GM21825 (cell line): ENCODE measurements around the gene MAPK12.

Experiments used
- ATAC-seq: cut with Tn5 transposase; IDR thresholded peaks from one replicate; pipeline ENCODE4 v1.9.1; 2021; ENCODE audit warnings: mild to moderate bottlenecking, moderate library complexity; ENCODE audit not compliant: unreplicated experiment

Gene MAPK12

DNA sequence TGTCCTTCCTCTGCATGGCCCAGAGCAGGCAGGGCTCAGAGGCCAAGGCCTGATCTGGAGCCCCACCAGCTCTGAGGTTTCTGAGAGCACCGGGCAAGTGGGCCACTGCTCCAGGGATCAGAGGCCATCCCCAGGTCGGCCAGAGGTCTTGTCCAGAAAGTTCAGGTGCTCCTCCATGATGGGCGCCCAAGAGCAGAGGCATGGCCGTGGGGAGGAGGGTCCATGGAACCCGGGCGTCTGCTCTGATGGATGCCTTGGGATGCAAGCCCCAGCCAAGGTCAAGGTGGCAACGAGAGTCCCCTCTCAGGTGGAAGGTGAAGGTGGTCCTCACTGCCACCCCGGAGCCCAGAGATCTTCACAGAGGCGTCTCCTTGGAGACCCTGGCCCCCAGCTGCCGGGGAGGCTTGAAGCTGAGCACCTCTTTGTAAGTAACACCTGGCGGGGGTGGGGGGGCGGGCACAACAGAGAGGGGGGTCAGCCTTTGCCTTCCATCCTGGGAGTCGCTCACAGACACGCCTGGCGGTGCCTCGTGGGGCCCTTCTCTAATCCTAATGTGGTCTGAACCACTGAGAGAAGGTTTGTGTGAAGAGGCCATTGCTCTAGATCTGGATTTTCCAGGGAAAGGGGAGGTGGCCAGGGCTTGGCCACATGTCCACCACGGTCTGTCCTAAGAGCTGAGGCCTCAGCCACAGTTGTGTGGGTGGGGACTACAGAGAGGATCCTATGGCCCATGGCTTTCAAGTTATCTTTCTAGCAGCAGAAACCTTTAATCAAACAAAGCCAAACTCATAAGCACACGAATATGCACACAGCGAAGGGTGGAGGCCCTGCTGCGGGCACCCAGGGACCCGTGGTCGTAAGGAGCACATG is 8.2 kb downstream of the MAPK12 start:
- no peak for ATAC-seq

DNA sequence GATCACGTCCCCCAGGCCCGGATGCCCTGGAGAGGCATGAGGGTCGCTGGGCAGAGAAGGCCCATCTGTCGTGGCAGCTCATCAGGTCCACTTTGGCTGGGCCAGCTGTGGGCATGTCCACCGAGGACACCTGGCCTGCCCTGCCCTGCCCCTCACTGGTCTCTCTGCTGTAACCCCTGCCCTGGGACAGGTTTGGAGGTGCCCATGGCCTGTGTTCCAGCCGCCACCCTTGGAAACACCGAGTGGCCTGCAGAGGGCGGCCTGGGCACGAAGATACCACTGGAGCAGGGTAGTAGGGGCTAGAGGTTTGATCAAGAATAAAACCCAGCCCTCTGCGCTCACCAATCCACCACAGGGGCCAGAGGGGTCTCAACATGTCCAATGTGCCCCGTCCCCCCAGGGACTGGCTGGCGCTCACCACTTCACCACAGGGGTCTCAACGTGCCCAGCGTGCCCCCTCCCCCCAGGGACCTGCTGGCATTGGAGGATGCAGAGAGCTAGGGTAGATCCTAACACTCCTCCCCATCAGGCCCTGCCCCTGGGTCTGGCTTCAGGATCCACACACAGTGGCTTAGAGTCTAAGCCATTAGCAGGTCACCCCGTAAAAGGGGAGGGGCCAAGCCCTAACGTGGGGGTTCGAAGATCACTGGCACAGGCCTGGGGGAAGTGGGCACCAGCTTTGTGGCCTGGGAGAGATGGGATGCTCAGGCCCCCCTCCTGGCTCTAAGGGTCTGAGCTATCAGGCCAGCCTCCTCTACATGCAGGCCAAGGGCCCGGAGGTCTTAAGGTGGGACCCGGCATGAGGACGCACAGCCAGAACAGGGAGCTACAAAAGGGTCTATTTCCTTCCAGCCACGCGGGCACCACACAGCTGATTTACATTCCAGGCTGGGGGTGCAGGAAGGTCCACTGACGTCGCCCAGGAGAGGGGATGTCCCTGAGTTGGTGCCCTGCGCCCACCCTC is 9.1 kb downstream of the MAPK12 start:
- no peak for ATAC-seq

DNA sequence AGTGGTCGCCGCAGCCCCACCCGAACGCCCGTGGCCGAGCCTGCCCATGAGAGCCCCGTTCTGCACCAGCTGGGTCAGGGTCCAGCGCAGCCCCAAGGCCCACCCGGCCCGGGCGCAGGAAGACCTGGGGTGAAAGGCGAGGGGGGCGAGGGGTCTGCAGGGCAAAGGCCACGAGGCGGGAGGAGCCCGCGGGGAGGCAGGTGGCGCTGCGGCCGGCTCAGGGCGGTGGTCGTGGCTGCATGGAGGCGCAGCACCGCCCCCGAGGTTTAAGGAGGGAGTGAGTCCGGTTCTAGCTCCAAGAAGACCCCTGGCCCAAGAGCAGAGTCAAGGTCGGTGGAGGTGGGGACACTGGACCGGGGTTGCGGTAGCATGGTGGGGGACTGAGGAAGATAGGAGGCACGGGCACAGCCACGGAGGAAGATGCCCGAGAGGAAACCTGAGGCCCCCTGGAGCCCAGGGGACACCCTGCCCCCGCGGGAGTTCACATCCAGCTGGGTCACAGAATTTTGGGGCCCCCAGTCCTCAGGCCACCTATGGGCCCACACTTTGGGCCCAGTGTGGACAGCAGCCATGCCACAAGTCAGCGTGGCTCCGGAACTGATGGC is 9.9 kb downstream of the MAPK12 start:
- ATAC-seq = peak; percentile 6

GRCh38 chr22:50250555-50251476 is 10.7 kb downstream of the MAPK12 start, which contains the start of gene HDAC10:
TSS of gene HDAC10 (minus strand) at chr22:50251265. CDS start at chr22:50251032, 233 bp downstream.
- ATAC-seq = peak; percentile 51

- ATAC-seq = no peak
These were observed 11.3 kb downstream of the MAPK12 start for GRCh38 chr22:50250249-50250554.

DNA sequence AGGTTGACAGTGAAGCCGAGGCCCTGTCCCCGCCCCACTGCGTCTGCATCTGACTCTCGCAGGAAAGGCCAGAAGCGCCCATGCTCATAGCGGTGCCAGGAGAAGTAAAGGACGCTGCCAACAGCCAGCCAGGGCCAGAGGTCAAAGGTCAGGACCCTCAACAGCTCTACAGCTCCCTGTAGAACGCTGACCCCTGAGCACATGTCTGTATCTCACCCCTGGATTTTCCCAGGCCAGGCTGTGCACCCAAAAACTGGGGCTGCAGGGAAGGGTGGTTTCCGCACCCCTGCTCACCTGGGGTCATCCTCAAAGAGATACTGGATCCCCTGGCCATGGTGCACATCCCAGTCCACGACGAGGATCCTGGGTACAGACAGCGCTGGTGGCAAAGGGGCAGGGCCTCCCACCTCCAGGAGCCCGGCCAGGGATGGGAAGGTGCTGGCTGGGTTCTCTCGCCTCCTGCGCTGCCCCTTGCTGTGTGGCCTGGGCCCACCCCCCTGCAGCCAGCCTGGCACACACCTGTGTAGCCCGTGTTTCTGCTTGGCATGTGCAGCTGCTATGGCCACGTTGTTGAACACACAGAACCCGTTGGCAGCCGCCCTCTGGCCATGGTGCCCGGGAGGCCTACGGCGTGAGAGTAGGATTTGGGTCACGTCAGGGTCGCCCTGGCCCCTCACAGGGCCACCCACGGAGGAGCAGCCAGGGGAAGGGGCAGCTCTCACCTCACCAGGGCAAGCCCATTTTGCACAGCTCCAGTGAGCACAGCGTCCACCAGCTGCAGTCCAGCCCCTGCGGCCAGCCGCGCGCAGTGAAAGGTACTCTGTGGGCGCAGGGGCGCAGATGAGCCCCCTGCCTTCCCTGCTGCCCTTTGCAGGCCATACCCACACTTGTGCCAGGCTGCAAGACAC is 11.9 kb downstream of the MAPK12 start:
- ATAC-seq = no peak

- no peak for ATAC-seq
These were observed 13.0 kb downstream of the MAPK12 start for GRCh38 chr22:50248196-50249081.

- no peak for ATAC-seq
These were observed 13.7 kb downstream of the MAPK12 start for GRCh38 chr22:50247748-50248147.

- ATAC-seq = no peak
These were observed 15.0 kb downstream of the MAPK12 start for GRCh38 chr22:50246242-50247175.

- ATAC-seq = no peak
These were observed 16.0 kb downstream of the MAPK12 start for GRCh38 chr22:50245214-50246072.

GRCh38 chr22:50244420-50245213 is 16.9 kb downstream of the MAPK12 start, which contains the start of gene TUBGCP6:
TSS of gene TUBGCP6 (minus strand) at chr22:50245023. CDS start at chr22:50244459, 564 bp downstream.
- peak; percentile 55 for ATAC-seq

DNA sequence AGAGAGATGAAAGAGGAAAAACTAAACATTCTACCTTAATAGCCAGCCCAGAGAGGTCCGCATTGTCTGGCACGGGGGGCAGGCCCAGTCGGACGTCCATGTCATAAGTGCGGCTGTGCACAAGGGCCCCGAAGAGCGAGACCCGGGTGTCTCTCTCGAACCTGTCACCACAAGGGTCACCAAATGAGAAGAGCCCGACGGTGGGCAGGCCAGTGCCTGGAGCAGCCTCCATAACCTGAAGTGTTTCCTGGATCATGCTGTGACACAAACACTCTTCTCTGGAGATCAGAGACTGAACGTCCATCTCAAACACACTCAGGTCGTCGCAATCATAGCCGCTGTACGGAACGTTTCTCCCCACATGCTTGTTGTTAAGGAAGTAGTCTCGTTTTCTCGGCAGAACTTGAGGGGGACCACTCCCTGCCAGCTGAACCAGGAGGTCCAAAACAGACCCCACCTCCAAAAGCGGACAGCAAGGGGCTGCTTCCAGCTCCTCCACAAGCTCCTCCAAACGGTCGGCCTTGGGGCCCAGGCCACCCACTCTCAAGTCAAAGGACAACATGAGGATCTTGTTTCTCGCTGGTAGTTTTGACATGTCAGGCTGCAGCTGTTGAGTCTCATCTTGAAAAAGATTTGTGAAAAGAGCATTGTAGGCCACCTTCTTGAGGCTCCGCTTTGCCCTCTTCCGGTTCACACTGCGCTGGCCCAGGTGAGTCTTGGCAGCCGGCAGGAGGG is 17.6 kb downstream of the MAPK12 start:
- peak; percentile 1 for ATAC-seq

DNA sequence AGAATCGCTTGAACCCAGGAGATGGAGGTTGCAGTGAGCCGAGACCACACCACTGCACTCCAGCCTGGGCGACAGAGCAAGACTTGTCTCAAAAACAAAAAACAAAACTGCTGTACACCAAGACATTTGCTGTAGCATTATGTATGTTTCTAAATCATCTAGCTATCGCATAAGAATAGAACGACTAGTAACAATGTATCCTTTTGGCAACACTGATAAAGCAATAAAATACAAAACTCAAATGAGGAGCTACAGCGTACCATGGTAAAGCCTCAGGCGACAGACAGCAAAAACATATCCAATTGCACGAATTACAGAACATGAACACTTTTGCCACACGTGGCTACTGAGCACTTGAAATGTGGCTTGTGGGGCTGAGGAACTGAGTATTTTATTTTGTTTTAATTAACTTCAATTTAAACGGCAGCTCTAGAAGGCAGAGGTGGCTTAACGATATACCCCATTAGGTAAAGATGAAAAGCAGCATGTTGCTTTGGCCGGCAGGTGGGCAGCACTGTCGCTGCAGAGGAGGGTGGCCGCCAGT is 19.0 kb downstream of the MAPK12 start:
- no peak for ATAC-seq

GRCh38 chr22:50238755-50239154 is 22.7 kb downstream of the MAPK12 start:
- no peak for ATAC-seq
